Uterus (tissue), 2 donors: Measurements from ENCODE around the gene VEZF1.

Experiments used
- POLR2A ChIP-seq, 2 donors: fragments of 450-650 bp; IDR thresholded peaks; one replicate each; pipeline ENCODE4 v1.6.1; 2016; ENCODE audit warnings: antibody characterized with exemption in 2 of 2, mild to moderate bottlenecking in 1 of 2, moderate library complexity in 1 of 2
- TF ChIP-seq, protein P1 (sequence below), 4 experiments: fragments of 200-600 bp in 2 of 4; fragments of 450-650 bp in 2 of 4; sonication (generic) in 2 of 4; IDR thresholded peaks; one replicate each; pipeline ENCODE4 v1.5.1; 2016 to 2019; ENCODE audit warnings: antibody characterized with exemption in 4 of 4, mild to moderate bottlenecking in 2 of 4, moderate library complexity in 1 of 4

GRCh38 chr17:57995076-57995956 is 7.3 kb upstream of the VEZF1 start:
- TF ChIP-seq, protein P1, sequence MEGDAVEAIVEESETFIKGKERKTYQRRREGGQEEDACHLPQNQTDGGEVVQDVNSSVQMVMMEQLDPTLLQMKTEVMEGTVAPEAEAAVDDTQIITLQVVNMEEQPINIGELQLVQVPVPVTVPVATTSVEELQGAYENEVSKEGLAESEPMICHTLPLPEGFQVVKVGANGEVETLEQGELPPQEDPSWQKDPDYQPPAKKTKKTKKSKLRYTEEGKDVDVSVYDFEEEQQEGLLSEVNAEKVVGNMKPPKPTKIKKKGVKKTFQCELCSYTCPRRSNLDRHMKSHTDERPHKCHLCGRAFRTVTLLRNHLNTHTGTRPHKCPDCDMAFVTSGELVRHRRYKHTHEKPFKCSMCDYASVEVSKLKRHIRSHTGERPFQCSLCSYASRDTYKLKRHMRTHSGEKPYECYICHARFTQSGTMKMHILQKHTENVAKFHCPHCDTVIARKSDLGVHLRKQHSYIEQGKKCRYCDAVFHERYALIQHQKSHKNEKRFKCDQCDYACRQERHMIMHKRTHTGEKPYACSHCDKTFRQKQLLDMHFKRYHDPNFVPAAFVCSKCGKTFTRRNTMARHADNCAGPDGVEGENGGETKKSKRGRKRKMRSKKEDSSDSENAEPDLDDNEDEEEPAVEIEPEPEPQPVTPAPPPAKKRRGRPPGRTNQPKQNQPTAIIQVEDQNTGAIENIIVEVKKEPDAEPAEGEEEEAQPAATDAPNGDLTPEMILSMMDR (IDR thresholded peaks at IDR 0.05) = peak; percentile 57 to 77 (median 67)
- no peak for TF ChIP-seq POLR2A (IDR thresholded peaks at IDR 0.05)
